SK-N-SH treated with all-trans-retinoic acid at 6 μM for 48 hours (cell line): ENCODE measurements around the gene NTNG1.

ENCODE experiments used
- ISL1 ChIP-seq: fragments of 250-450 bp; sonication (Bioruptor Pico); IDR thresholded peaks from 2 replicates; pipeline ENCODE4 v2.1.2; 2022; ENCODE audit warnings: mild to moderate bottlenecking, moderate library complexity
- OSR1 ChIP-seq: fragments of 250-450 bp; sonication (Bioruptor Pico); IDR thresholded peaks from 2 replicates; pipeline ENCODE4 v1.8.0; 2022; ENCODE audit warnings: moderate library complexity, mild to moderate bottlenecking, inconsistent platforms
- PPARA ChIP-seq: fragments of 250-450 bp; sonication (Bioruptor Pico); IDR thresholded peaks from 2 replicates; pipeline ENCODE4 v1.5.0; 2020; ENCODE audit warnings: mild to moderate bottlenecking, borderline replicate concordance
- SNAI2 ChIP-seq: fragments of 250-450 bp; sonication (Bioruptor Pico); IDR thresholded peaks from 2 replicates; pipeline ENCODE4 v1.5.0; 2020; ENCODE audit warnings: mild to moderate bottlenecking, moderate library complexity
- TCF4 ChIP-seq: fragments of 250-450 bp; sonication (Bioruptor Pico); IDR thresholded peaks from 2 replicates; pipeline ENCODE4 v1.8.0; 2021; ENCODE audit warnings: mild to moderate bottlenecking, moderate library complexity, borderline replicate concordance
- TF ChIP-seq, protein P1 (sequence below): fragments of 250-450 bp; sonication (Bioruptor Pico); IDR thresholded peaks from 2 replicates; pipeline ENCODE4 v1.8.0; 2020; ENCODE audit warnings: mild to moderate bottlenecking, moderate library complexity, borderline replicate concordance

DNA sequence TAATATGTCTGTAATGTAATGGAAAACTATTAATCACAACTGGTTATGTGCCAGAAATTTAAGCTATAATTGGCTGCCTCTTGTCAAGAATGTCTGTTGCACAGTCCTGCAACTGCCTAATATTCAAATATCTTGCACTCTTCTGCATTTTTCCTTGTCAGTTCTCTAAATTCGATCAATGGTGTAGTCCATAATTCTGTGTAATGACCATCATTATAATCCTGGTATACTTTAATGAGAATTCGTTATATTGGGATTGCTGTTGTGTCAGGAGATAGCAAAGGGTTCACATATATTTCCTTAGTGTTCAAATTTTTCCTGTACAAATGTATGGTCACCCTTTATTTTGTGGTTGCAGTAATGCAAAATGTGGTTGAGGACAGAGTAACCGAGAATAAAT is 4.8 kb downstream of the NTNG1 start:
- TF ChIP-seq ISL1 (no peak), SNAI2 (CRISPR knock-in tag) (no peak), OSR1 (no peak), PPARA (CRISPR knock-in tag) (no peak), TCF4 (CRISPR knock-in tag) (no peak)
- TF ChIP-seq, protein P1, sequence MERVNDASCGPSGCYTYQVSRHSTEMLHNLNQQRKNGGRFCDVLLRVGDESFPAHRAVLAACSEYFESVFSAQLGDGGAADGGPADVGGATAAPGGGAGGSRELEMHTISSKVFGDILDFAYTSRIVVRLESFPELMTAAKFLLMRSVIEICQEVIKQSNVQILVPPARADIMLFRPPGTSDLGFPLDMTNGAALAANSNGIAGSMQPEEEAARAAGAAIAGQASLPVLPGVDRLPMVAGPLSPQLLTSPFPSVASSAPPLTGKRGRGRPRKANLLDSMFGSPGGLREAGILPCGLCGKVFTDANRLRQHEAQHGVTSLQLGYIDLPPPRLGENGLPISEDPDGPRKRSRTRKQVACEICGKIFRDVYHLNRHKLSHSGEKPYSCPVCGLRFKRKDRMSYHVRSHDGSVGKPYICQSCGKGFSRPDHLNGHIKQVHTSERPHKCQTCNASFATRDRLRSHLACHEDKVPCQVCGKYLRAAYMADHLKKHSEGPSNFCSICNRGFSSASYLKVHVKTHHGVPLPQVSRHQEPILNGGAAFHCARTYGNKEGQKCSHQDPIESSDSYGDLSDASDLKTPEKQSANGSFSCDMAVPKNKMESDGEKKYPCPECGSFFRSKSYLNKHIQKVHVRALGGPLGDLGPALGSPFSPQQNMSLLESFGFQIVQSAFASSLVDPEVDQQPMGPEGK = no peak
